GM12878 (cell line): Measurements from ENCODE around the gene TRUB1.

Experiments
- CHD2 ChIP-seq: IDR thresholded peaks from 2 replicates; pipeline ENCODE4 v1.6.1; 2011; ENCODE audit warnings: low read depth, low read length, improper control_type of control experiment, borderline replicate concordance
- E2F8 ChIP-seq: fragments of 450-650 bp; IDR thresholded peaks from 2 replicates; pipeline ENCODE4 v1.6.1; 2018; ENCODE audit warnings: mild to moderate bottlenecking, low read depth, moderate library complexity; ENCODE audit not compliant: partially characterized antibody
- EP300 ChIP-seq, 2 experiments: fragments of 150-350 bp in 1 of 2; IDR thresholded peaks; 2 replicates each; pipeline ENCODE4 v1.6.1; 2011 to 2012; ENCODE audit warnings: low read depth in 2 of 2, low read length in 2 of 2, borderline replicate concordance in 1 of 2, improper control_type of control experiment in 1 of 2, inconsistent platforms in 1 of 2; ENCODE audit not compliant: control insufficient read depth in 1 of 2
- GABPA ChIP-seq: IDR thresholded peaks from 2 replicates; pipeline ENCODE4 v1.6.1; 2014; ENCODE audit warnings: antibody characterized with exemption, low read depth, mild to moderate bottlenecking, inconsistent platforms
- POLR2A ChIP-seq: IDR thresholded peaks from 2 replicates; pipeline ENCODE4 v1.6.1; 2011; ENCODE audit warnings: low read depth, mild to moderate bottlenecking, low read length
- POLR2AphosphoS5 ChIP-seq: IDR thresholded peaks from 2 replicates; pipeline ENCODE4 v1.6.1; 2011; ENCODE audit warnings: mild to moderate bottlenecking, low read length, inconsistent platforms
- RFX5 ChIP-seq: IDR thresholded peaks from 2 replicates; pipeline ENCODE4 v1.6.1; 2011; ENCODE audit warnings: low read depth, low read length, improper control_type of control experiment
- SIN3A ChIP-seq: IDR thresholded peaks from 2 replicates; pipeline ENCODE4 v1.6.1; 2012; ENCODE audit warnings: low read depth, low read length, improper control_type of control experiment
- SMC3 ChIP-seq: IDR thresholded peaks from 2 replicates; pipeline ENCODE4 v1.6.1; 2011; ENCODE audit warnings: low read length, improper control_type of control experiment, borderline replicate concordance
- YY1 ChIP-seq: IDR thresholded peaks from 2 replicates; pipeline ENCODE4 v1.6.1; 2011; ENCODE audit warnings: low read depth, mild to moderate bottlenecking, low read length
- TF ChIP-seq, protein P1 (sequence below), 3 experiments: IDR thresholded peaks in 2 of 3; conservative IDR thresholded peaks in 1 of 3; 2 replicates each; pipeline ENCODE4 v1.5.1; 2011; ENCODE audit warnings: low read depth in 3 of 3, low read length in 3 of 3, mild to moderate bottlenecking in 3 of 3, control low read depth in 2 of 3, moderate library complexity in 2 of 3, inconsistent platforms in 1 of 3, mixed read lengths in 1 of 3; ENCODE audit not compliant: control insufficient read depth in 2 of 3, insufficient read depth in 1 of 3; ENCODE audit errors: extremely low read depth in 1 of 3
- TF ChIP-seq, protein P2 (sequence below): IDR thresholded peaks from 2 replicates; pipeline ENCODE4 v1.6.1; 2011; ENCODE audit warnings: mild to moderate bottlenecking, low read depth, low read length, moderate library complexity; ENCODE audit not compliant: insufficient replicate concordance

DNA sequence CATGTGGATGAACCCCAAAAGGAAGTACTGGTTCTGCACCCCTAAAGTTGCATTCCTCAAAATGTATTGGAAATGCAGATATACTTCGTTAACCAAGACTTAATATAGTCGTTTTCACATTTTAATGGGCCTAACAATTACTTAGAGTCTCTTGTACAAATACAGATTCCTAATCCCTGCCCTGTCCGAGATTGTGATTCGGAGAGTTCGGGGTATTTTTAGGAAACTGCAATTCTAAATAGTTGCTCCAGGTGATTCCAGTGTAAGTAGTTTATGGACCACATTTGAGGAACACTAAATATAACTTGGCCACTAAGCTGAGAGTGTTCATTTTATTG, 830 bp downstream of the TRUB1 start:
- TF ChIP-seq, protein P1, sequence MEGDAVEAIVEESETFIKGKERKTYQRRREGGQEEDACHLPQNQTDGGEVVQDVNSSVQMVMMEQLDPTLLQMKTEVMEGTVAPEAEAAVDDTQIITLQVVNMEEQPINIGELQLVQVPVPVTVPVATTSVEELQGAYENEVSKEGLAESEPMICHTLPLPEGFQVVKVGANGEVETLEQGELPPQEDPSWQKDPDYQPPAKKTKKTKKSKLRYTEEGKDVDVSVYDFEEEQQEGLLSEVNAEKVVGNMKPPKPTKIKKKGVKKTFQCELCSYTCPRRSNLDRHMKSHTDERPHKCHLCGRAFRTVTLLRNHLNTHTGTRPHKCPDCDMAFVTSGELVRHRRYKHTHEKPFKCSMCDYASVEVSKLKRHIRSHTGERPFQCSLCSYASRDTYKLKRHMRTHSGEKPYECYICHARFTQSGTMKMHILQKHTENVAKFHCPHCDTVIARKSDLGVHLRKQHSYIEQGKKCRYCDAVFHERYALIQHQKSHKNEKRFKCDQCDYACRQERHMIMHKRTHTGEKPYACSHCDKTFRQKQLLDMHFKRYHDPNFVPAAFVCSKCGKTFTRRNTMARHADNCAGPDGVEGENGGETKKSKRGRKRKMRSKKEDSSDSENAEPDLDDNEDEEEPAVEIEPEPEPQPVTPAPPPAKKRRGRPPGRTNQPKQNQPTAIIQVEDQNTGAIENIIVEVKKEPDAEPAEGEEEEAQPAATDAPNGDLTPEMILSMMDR (IDR thresholded peaks at IDR 0.05 in 2 of 3, conservative IDR thresholded peaks at IDR 0.05 in 1 of 3; ENCODE audit: control insufficient read depth in 2 of 3, extremely low read depth in 1 of 3, insufficient read depth in 1 of 3, low read depth in 3 of 3, low read length in 3 of 3), result no peak
- TF ChIP-seq GABPA (no peak), SIN3A (no peak), POLR2AphosphoS5 (no peak), E2F8 (no peak), YY1 (no peak), EP300 (IDR thresholded peaks at IDR 0.05; ENCODE audit: borderline replicate concordance in 1 of 2, control insufficient read depth in 1 of 2, low read depth in 2 of 2, low read length in 2 of 2) (no peak), RFX5 (no peak), POLR2A (no peak), CHD2 (no peak), SMC3 (no peak)
- TF ChIP-seq, protein P2, sequence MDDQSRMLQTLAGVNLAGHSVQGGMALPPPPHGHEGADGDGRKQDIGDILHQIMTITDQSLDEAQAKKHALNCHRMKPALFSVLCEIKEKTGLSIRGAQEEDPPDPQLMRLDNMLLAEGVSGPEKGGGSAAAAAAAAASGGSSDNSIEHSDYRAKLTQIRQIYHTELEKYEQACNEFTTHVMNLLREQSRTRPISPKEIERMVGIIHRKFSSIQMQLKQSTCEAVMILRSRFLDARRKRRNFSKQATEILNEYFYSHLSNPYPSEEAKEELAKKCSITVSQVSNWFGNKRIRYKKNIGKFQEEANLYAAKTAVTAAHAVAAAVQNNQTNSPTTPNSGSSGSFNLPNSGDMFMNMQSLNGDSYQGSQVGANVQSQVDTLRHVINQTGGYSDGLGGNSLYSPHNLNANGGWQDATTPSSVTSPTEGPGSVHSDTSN, result no peak
